Brain microvascular endothelial cell (primary cell): Measurements from ENCODE around the gene DPH7.
A peak's percentile ranks its signal among the peaks of the same experiment; 100 is the strongest.
"Not testable (repeated sequence)": the region's sequence is repeated elsewhere in the genome, so short reads cannot be mapped to it uniquely, and the experiment has no call there.

Experiments used
- DNase-seq: peaks from one replicate; pipeline ENCODE4 v3.0.0-alpha.2; 2020
- H3K27ac ChIP-seq: fragments of 250-450 bp; sonication (Bioruptor Pico); 2 replicates; pipeline ENCODE4 v1.5.1; 2020; ENCODE audit warnings: mild to moderate bottlenecking, moderate library complexity
- H3K27me3 ChIP-seq: fragments of 250-450 bp; sonication (Bioruptor Pico); replicated peaks from 2 replicates; pipeline ENCODE4 v1.5.1; 2020; ENCODE audit warnings: mild to moderate bottlenecking
- H3K36me3 ChIP-seq: fragments of 250-450 bp; sonication (Bioruptor Pico); replicated peaks from 2 replicates; pipeline ENCODE4 v1.5.1; 2020; ENCODE audit warnings: mild to moderate bottlenecking
- H3K4me3 ChIP-seq: 2 replicates; pipeline ENCODE4 v1.5.1; 2011; ENCODE audit warnings: low read depth, mild to moderate bottlenecking, control low read depth, low read length, moderate library complexity
- CTCF ChIP-seq: IDR thresholded peaks from 2 replicates; pipeline ENCODE4 v1.5.1; 2011; ENCODE audit warnings: low read depth, mild to moderate bottlenecking, moderate library complexity, low read length, control low read depth, inconsistent platforms; ENCODE audit errors: missing control alignments
- in situ Hi-C: cut with HindIII; loops from 2 replicates; pipeline ENCODE4 v1.10.0; 2017; ENCODE audit warnings: low sequenced_read_pairs, low pct_ligation_motif_present

DPH7 gene

GRCh38 chr9:137535120-137535428 lies 43.7 kb downstream of the DPH7 start:
- no peaks in the 10 kb centered on the region for H3K27me3 ChIP-seq
- no peak overlapping the region for H3K4me3 ChIP-seq
- H3K36me3 ChIP-seq = no peaks in the 10 kb centered on the region
- no peak for DNase-seq
- H3K27ac ChIP-seq = no peak overlapping the region
- TF ChIP-seq CTCF = no peak
- in situ Hi-C loops = no loop called here

- DNase-seq = peak; percentile 57
- Histone ChIP-seq H3K27me3 (no peaks in the 10 kb centered on the region), H3K27ac (no peak overlapping the region), H3K36me3 (no peaks in the 10 kb centered on the region), H3K4me3 (no peak overlapping the region)
- in situ Hi-C loops = no loop called here
- peak; percentile 75 for TF ChIP-seq CTCF
Observed at GRCh38 chr9:137534256-137535119, 44.2 kb downstream of the DPH7 start.

- H3K27me3 ChIP-seq, H3K4me3 ChIP-seq, H3K27ac ChIP-seq, H3K36me3 ChIP-seq, in situ Hi-C loops, DNase-seq: not testable (repeated sequence)
Observed at GRCh38 chr9:137532891-137533468, 45.7 kb downstream of the DPH7 start.

- DNase-seq = no peak
- no peak overlapping the region for H3K27ac ChIP-seq
- TF ChIP-seq CTCF = no peak
- no peaks in the 10 kb centered on the region for H3K36me3 ChIP-seq
- in situ Hi-C loops = no loop called here
- no peaks in the 10 kb centered on the region for H3K27me3 ChIP-seq
- no peak overlapping the region for H3K4me3 ChIP-seq
Observed at GRCh38 chr9:137531099-137531765, 47.5 kb downstream of the DPH7 start.

- DNase-seq = no peak
- no peaks in the 10 kb centered on the region for H3K27me3 ChIP-seq
- H3K27ac ChIP-seq = no peak overlapping the region
- in situ Hi-C loops = no loop called here
- no peaks in the 10 kb centered on the region for H3K36me3 ChIP-seq
- no peak overlapping the region for H3K4me3 ChIP-seq
- no peak for TF ChIP-seq CTCF
Observed at GRCh38 chr9:137530331-137530730, 48.4 kb downstream of the DPH7 start.

- in situ Hi-C loops = no loop called here
- DNase-seq = no peak
- no peak for TF ChIP-seq CTCF
- Histone ChIP-seq H3K27ac (no peak overlapping the region), H3K27me3 (no peaks in the 10 kb centered on the region), H3K4me3 (no peak overlapping the region), H3K36me3 (no peaks in the 10 kb centered on the region)
Observed at GRCh38 chr9:137524981-137525317, 53.8 kb downstream of the DPH7 start.
